ENCODE results near the gene SLTM.

DNA sequence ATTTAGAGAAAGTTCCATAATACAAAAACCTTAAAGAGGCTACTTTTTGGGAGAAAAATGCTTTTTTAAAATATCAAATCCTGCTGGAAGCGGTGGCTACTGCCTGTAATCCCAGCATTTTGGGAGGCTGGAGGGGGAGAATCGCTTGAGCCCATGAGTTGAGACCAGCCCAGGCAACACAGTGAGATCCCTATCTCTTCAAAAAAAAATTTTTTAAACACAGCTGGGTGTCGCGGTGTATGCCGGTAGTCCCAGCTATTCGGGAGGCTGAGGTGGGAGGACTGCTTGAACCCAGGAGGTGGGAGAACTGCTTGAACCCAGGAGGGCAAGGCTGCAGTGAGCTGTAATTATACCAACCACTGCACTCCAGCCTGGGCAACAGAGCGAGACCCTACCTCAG, 14.2 kb downstream of the SLTM start:
- TF ChIP-seq SUZ12 (IDR thresholded peaks at IDR 0.05; ENCODE audit: extremely low read depth, insufficient read depth, insufficient read length) = no peak
- TF ChIP-seq YY1 (IDR thresholded peaks at IDR 0.05; ENCODE audit: insufficient read depth, insufficient read length) = no peak
